Activated CD8-positive, alpha-beta T cell treated with anti-CD3 and anti-CD28 coated beads for 36 hours (primary cell): ENCODE results near the gene SECISBP2L. TPM values are rescaled to one million over a fixed set of nuclear protein-coding genes. Genes with fewer than 3 reads are reported as not detected.
"Not testable (repeated sequence)": the region's sequence is repeated elsewhere in the genome, so short reads cannot be mapped to it uniquely, and the experiment has no call there.

Experiments
- ATAC-seq: fragments of 200-7000 bp; cut with Tn5 transposase; one replicate; pipeline ENCODE4 v1.10.0; 2021; ENCODE audit warnings: mild to moderate bottlenecking, moderate library complexity
- CTCF ChIA-PET: fragments of 350-600 bp; sonication (Branson Sonifier 250); formaldehyde crosslinking; loops from one replicate; lab custom pipeline; 2021; ENCODE audit warnings: antibody characterized with exemption; lab: Charles Lee
- POLR2A ChIA-PET: fragments of 350-600 bp; sonication (Branson Sonifier 250); formaldehyde crosslinking; loops from one replicate; lab custom pipeline; 2021; ENCODE audit warnings: antibody characterized with exemption; lab: Charles Lee
- DNase-seq: peaks from one replicate; pipeline ENCODE4 v3.0.0-alpha.2; 2020
- H3K27ac Mint-ChIP-seq: one replicate; pipeline ENCODE4 v1.8.0; 2021; ENCODE audit warnings: mild to moderate bottlenecking, mixed read lengths
- H3K27me3 Mint-ChIP-seq: one replicate; pipeline ENCODE4 v1.8.0; 2021; ENCODE audit warnings: mixed read lengths
- H3K36me3 Mint-ChIP-seq: one replicate; pipeline ENCODE4 v1.8.0; 2021; ENCODE audit warnings: low read depth, mixed read lengths
- H3K4me1 Mint-ChIP-seq: one replicate; pipeline ENCODE4 v1.8.0; 2021; ENCODE audit warnings: low read depth, mixed read lengths
- H3K4me3 Mint-ChIP-seq: one replicate; pipeline ENCODE4 v1.8.0; 2021; ENCODE audit warnings: mild to moderate bottlenecking, moderate library complexity, mixed read lengths
- H3K9me3 Mint-ChIP-seq: one replicate; pipeline ENCODE4 v1.8.0; 2021; ENCODE audit warnings: mixed read lengths
- intact Hi-C: fragments of 100-400 bp; cut with micrococcal nuclease; formaldehyde crosslinking; loops from one replicate; pipeline ENCODE4 v1.10.0; 2022
- total RNA-seq, 2 experiments: library from RNA; stranded (reverse); gene quantifications; one replicate each; pipeline ENCODE4 v1.2.3, GENCODE V29; 2021
- TF ChIP-seq, protein P1 (sequence below): fragments of 200-600 bp; IDR thresholded peaks from one replicate; pipeline ENCODE4 v1.8.0; 2022; ENCODE audit warnings: antibody characterized with exemption, mild to moderate bottlenecking

Gene SECISBP2L
- total RNA-seq, 2 experiments from 2014 or later = 17.9 to 19.6 TPM

- H3K4me3 Mint-ChIP-seq = no peak overlapping the region
- TF ChIP-seq, protein P1, sequence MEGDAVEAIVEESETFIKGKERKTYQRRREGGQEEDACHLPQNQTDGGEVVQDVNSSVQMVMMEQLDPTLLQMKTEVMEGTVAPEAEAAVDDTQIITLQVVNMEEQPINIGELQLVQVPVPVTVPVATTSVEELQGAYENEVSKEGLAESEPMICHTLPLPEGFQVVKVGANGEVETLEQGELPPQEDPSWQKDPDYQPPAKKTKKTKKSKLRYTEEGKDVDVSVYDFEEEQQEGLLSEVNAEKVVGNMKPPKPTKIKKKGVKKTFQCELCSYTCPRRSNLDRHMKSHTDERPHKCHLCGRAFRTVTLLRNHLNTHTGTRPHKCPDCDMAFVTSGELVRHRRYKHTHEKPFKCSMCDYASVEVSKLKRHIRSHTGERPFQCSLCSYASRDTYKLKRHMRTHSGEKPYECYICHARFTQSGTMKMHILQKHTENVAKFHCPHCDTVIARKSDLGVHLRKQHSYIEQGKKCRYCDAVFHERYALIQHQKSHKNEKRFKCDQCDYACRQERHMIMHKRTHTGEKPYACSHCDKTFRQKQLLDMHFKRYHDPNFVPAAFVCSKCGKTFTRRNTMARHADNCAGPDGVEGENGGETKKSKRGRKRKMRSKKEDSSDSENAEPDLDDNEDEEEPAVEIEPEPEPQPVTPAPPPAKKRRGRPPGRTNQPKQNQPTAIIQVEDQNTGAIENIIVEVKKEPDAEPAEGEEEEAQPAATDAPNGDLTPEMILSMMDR = no peak
- ChIA-PET CTCF (interaction anchor here (0.6 to 4.0 kb wide), 30 partner anchors 9 to 1738 kb away, joined by 3 to 54 read pairs (median 6); partner anchors contain the start of genes EID1 and SHC4), POLR2A (interaction anchor here (0.7 kb wide), 1 partner anchor 90 kb away, joined by 6 read pairs; no protein-coding TSS in a partner anchor)
- no peaks in the 10 kb centered on the region for H3K36me3 Mint-ChIP-seq
- H3K4me1 Mint-ChIP-seq = peaks cover 2% of the 10 kb centered on the region
- ATAC-seq = no peak
- no peaks in the 10 kb centered on the region for H3K9me3 Mint-ChIP-seq
- DNase-seq = no peak
- no peak overlapping the region for H3K27ac Mint-ChIP-seq
- intact Hi-C loops = no loop called here
- H3K27me3 Mint-ChIP-seq = peaks cover 19% of the 10 kb centered on the region
Observed at GRCh38 chr15:48974882-48975281, 71.4 kb downstream of the SECISBP2L start.

DNA sequence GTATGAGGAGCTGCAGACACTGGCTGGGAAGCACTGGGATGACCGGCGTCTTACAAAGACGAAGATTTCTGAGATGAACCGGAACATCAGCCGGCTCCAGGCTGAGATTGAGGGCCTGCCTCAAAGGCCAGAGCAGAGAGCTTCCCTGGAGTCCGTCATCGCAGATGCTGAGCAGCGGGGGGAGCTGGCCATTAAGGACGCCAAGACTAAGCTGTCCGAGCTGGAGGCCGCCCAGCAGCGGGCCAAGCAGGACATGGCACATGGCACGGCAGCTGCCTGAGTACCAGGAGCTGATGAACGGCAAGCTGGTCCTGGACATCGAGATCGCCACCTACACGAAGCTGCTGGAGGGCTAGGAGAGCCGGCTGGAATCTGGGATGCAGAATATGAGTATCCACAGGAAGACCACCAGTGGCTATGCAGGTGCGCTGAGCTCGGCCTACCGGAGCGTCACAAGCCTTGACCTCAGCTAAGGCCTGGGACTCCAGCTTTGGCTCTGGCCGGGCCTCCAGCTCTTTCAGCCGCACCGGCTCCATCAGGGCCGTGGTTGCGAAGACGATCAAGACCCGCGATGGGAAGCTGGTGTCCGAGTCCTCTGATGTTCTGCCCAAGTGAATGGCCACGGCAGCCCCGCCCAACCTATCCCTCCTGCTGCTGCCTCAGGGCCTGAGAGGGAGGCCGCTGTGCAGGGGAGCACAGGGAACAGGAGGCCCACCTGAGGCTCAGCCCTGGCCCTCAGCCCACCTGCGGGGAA, 73.3 kb downstream of the SECISBP2L start:
- TF ChIP-seq, protein P1 = no peak
- peaks cover 2% of the 10 kb centered on the region for H3K4me1 Mint-ChIP-seq
- no peak overlapping the region for H3K27ac Mint-ChIP-seq
- no peak for DNase-seq
- ChIA-PET POLR2A (interaction anchor here (1.0 to 1.2 kb wide), 2 partner anchors 9 to 107 kb away, joined by 3 to 4 read pairs; partner anchors contain the start of gene SHC4), CTCF (interaction anchor here (1.4 to 4.0 kb wide), 3 partner anchors 7 to 173 kb away, joined by 3 to 54 read pairs (median 32); partner anchors contain the start of gene SHC4)
- H3K9me3 Mint-ChIP-seq = no peaks in the 10 kb centered on the region
- peaks cover 17% of the 10 kb centered on the region for H3K27me3 Mint-ChIP-seq
- intact Hi-C loops = no loop called here
- no peak for ATAC-seq
- no peak overlapping the region for H3K4me3 Mint-ChIP-seq
- H3K36me3 Mint-ChIP-seq = no peaks in the 10 kb centered on the region

DNA sequence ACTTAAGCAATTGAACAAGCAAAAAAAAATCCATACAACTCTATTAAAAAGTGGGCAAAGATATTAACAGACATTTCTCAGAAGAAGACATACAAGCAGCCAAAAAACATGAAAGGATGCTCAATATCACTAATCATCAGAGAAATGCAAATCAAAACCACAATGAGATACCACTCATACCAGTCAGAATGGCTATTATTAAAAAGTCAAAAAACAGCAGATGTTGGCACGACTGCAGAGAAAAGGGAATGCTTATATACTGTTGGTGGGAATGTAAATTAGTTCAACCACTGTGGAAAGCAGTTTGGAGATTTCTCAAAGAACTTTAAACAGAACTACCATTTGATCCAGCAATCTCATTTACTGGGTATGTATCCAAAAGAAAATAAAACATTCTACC, 75.3 kb downstream of the SECISBP2L start:
- H3K9me3 Mint-ChIP-seq, DNase-seq, H3K27ac Mint-ChIP-seq, POLR2A ChIA-PET, CTCF ChIA-PET, H3K4me3 Mint-ChIP-seq, intact Hi-C loops, H3K27me3 Mint-ChIP-seq, ATAC-seq, H3K36me3 Mint-ChIP-seq: not testable (repeated sequence)
- H3K4me1 Mint-ChIP-seq = peaks cover 15% of the 10 kb centered on the region

DNA sequence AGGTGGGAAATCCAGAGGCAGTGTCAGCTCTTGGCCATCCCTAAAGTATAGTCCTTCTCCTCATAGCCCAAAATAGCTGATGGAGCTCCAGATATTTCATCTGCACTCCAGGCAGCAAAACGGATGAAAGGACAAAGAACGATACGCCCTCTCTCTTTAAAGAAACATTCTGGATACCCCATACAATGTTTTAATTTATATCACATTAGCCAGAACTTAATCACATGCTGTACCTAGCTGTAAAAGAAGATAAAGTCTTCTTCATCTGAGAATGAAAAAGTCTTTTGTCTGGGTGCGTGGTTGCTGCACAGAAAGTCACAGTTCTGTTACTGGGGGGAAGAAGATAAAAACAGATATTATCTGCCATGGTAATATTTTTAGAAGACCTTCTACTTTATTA, 78.2 kb downstream of the SECISBP2L start:
- TF ChIP-seq, protein P1 = no peak
- H3K27ac Mint-ChIP-seq = no peak overlapping the region
- no peaks in the 10 kb centered on the region for H3K9me3 Mint-ChIP-seq
- intact Hi-C loops = loop anchor here (5.0 kb wide), 3 partner anchors 41 to 106 kb away; partner anchors contain the start of gene EID1
- peaks cover 33% of the 10 kb centered on the region for H3K4me1 Mint-ChIP-seq
- DNase-seq (no peak), ATAC-seq (no peak)
- CTCF ChIA-PET = interaction anchor here (7.2 kb wide), 1 partner anchor 106 kb away, joined by 44 read pairs; no protein-coding TSS in a partner anchor
- H3K36me3 Mint-ChIP-seq = peaks cover 2% of the 10 kb centered on the region
- H3K4me3 Mint-ChIP-seq = no peak overlapping the region
- peaks cover 13% of the 10 kb centered on the region for H3K27me3 Mint-ChIP-seq
- POLR2A ChIA-PET = no interaction called here

- ATAC-seq (no peak), DNase-seq (no peak)
- TF ChIP-seq, protein P1 = no peak
- Mint-ChIP-seq H3K4me1 (peaks cover 33% of the 10 kb centered on the region), H3K27ac (peak overlapping the region; percentile 90), H3K4me3 (no peak overlapping the region), H3K9me3 (no peaks in the 10 kb centered on the region), H3K27me3 (peaks cover 19% of the 10 kb centered on the region), H3K36me3 (peaks cover 2% of the 10 kb centered on the region)
- POLR2A ChIA-PET = interaction anchor here (0.6 to 2.4 kb wide), 3 partner anchors 8 to 157 kb away, joined by 3 to 9 read pairs (median 4); partner anchors contain the start of gene CEP152
- intact Hi-C loops = loop anchor here (5.0 kb wide), 3 partner anchors 40 to 105 kb away; partner anchors contain the start of gene EID1
- CTCF ChIA-PET = interaction anchor here (2.0 to 7.2 kb wide), 3 partner anchors 8 to 105 kb away, joined by 5 to 54 read pairs (median 44); partner anchors contain the start of gene EID1
Observed at GRCh38 chr15:48967336-48967735, 78.9 kb downstream of the SECISBP2L start.
